ENCODE measurements around the gene NFIB.

DNA sequence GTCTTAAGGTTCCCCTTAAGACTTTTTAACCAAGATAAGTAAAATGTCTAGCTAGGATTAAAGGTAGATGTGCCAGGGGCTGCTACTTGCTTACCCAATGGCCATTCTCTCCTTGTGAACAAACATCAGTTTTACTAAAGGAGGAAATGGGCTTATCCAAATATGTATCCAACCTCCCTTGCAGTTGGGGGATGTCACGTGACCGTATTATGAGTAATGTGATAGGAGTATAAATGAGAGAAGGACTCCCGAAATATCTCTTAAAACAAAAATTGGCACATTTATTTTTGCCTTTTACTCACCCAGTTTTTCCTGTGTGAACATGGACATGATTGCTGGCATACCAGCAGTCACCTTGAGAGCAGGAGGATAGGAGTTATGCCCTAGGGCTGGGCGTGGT, 247.9 kb downstream of the NFIB start:
- no peak for TF ChIP-seq CTCF (IDR thresholded peaks at IDR 0.05; ENCODE audit: insufficient read depth, low read depth, low read length)
- TF ChIP-seq EZH2 (IDR thresholded peaks at IDR 0.05; ENCODE audit: insufficient read depth, low read length): no peak
